Measurements from ENCODE around the gene UBL3. TPM values are rescaled to one million over a fixed set of nuclear protein-coding genes. Genes with fewer than 3 reads are reported as not detected.

Gene UBL3, protein sequence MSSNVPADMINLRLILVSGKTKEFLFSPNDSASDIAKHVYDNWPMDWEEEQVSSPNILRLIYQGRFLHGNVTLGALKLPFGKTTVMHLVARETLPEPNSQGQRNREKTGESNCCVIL
- total RNA-seq (2022; extraction: Qiagen RNA extraction; ENCODE audit: low read depth): 6.2 to 7.8 TPM (median 7.4 TPM) in 5 replicates

DNA sequence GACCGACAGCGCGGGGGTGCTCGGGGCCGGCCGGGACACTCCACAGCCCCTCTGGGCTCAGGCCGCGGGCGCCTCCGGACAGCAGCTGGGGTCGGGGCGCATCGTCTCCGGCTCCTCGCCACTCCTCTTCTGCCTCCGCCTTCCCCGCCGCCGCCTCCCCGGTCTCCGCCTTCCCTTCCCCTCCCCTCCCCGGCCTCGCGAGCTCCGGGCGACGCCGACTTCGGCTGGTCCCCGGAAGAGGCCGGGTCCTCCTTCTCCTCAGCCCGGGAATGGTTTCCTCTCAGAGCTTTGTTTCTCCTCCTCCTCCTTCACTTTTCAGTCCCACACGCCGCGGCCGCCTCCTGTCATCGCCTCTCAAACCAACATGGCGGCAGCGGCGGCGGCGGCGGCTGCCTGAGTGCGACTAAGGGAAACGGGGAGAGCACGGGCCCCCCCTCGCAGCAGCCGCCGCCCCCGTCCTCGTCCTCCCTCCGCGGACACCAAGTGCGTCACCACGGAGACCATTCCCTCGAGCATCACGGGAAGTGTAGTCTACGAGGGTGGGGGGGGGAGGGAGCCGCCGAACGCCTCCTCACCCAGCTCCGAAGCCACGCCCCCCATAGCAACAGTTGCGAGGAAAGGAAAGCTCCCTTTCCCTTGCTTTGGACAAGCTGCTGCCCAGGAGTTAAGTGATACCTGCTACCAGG lies at the start of gene UBL3:
TSS of gene UBL3 (minus strand) at position 405 of the 686 bp plus-strand sequence. CDS start 1,079 bp downstream, outside the sequence.

